ENCODE measurements around the gene PDE4B. TPM values are rescaled to one million over a fixed set of nuclear protein-coding genes. Genes with fewer than 3 reads are reported as not detected.

Gene PDE4B
- total RNA-seq, 1 donor from 2014 or later: 7.6 TPM

GRCh38 chr1:65812065-65812464 lies 19.4 kb downstream of the PDE4B start:
- Histone ChIP-seq H4K20me1 (ENCODE audit: insufficient read depth, low read length) (no peaks in the 10 kb centered on the region), H3K79me2 (ENCODE audit: insufficient read depth, low read length) (no peaks in the 10 kb centered on the region), H3K4me1 (ENCODE audit: insufficient read depth, low read length) (peaks cover 12% of the 10 kb centered on the region), H3K27ac (ENCODE audit: low read depth, low read length) (peak overlapping the region; percentile 52), H3K27me3 (ENCODE audit: insufficient read depth, low read length) (no peaks in the 10 kb centered on the region), H3K9ac (ENCODE audit: low read length) (no peak overlapping the region), H2AFZ (ENCODE audit: low read depth, low read length) (no peak overlapping the region), H3K4me2 (ENCODE audit: low read length) (peak overlapping the region; percentile 81), H3K36me3 (ENCODE audit: insufficient read depth, low read length) (no peaks in the 10 kb centered on the region), H3K9me3 (ENCODE audit: insufficient read depth, low read depth, low read length) (no peaks in the 10 kb centered on the region), H3K4me3 (ENCODE audit: insufficient read depth, low read depth, low read length) (no peak overlapping the region)
- peak overlapping the region; percentile 16 for H3K4me3 Mint-ChIP-seq (ENCODE audit: unreplicated experiment)
- H3K27me3 Mint-ChIP-seq (ENCODE audit: low read depth, unreplicated experiment): no peaks in the 10 kb centered on the region
- H3K27ac Mint-ChIP-seq (ENCODE audit: unreplicated experiment): peak overlapping the region; percentile 84
- peaks cover 27% of the 10 kb centered on the region for H3K4me1 Mint-ChIP-seq (ENCODE audit: low read depth, unreplicated experiment)
- H3K9me3 Mint-ChIP-seq (ENCODE audit: unreplicated experiment): no peaks in the 10 kb centered on the region
- TF ChIP-seq EZH2 (IDR thresholded peaks at IDR 0.05; ENCODE audit: insufficient read depth, low read length): no peak
- TF ChIP-seq CTCF (IDR thresholded peaks at IDR 0.05; ENCODE audit: insufficient read depth, low read depth, low read length): no peak
- H3K36me3 Mint-ChIP-seq (ENCODE audit: low read depth, unreplicated experiment): no peaks in the 10 kb centered on the region
- DNase-seq (ENCODE audit: low read depth) (peak; percentile 89), FAIRE-seq (peak; percentile 94)

GRCh38 chr1:65813956-65814355 lies 21.3 kb downstream of the PDE4B start:
- H3K79me2 ChIP-seq (ENCODE audit: insufficient read depth, low read length): no peaks in the 10 kb centered on the region
- peaks cover 12% of the 10 kb centered on the region for H3K4me1 ChIP-seq (ENCODE audit: insufficient read depth, low read length)
- H3K9ac ChIP-seq (ENCODE audit: low read length): no peak overlapping the region
- Mint-ChIP-seq H3K27ac (ENCODE audit: unreplicated experiment) (peak overlapping the region; percentile 72), H3K4me3 (ENCODE audit: unreplicated experiment) (no peak overlapping the region), H3K27me3 (ENCODE audit: low read depth, unreplicated experiment) (no peaks in the 10 kb centered on the region), H3K36me3 (ENCODE audit: low read depth, unreplicated experiment) (no peaks in the 10 kb centered on the region), H3K9me3 (ENCODE audit: unreplicated experiment) (no peaks in the 10 kb centered on the region), H3K4me1 (ENCODE audit: low read depth, unreplicated experiment) (peaks cover 25% of the 10 kb centered on the region)
- no peak for FAIRE-seq
- DNase-seq (ENCODE audit: low read depth): no peak
- no peaks in the 10 kb centered on the region for H3K36me3 ChIP-seq (ENCODE audit: insufficient read depth, low read length)
- peak overlapping the region; percentile 13 for H2AFZ ChIP-seq (ENCODE audit: low read depth, low read length)
- TF ChIP-seq EZH2 (IDR thresholded peaks at IDR 0.05; ENCODE audit: insufficient read depth, low read length) (no peak), CTCF (IDR thresholded peaks at IDR 0.05; ENCODE audit: insufficient read depth, low read depth, low read length) (no peak)
- H3K27me3 ChIP-seq (ENCODE audit: insufficient read depth, low read length): no peaks in the 10 kb centered on the region
- H3K4me3 ChIP-seq (ENCODE audit: insufficient read depth, low read depth, low read length): no peak overlapping the region
- no peak overlapping the region for H3K27ac ChIP-seq (ENCODE audit: low read depth, low read length)
- peak overlapping the region; percentile 2 for H3K4me2 ChIP-seq (ENCODE audit: low read length)
- no peaks in the 10 kb centered on the region for H4K20me1 ChIP-seq (ENCODE audit: insufficient read depth, low read length)
- H3K9me3 ChIP-seq (ENCODE audit: insufficient read depth, low read depth, low read length): no peaks in the 10 kb centered on the region

GRCh38 chr1:65814752-65815151 lies 22.1 kb downstream of the PDE4B start:
- H3K36me3 Mint-ChIP-seq (ENCODE audit: low read depth, unreplicated experiment): no peaks in the 10 kb centered on the region
- no peaks in the 10 kb centered on the region for H3K79me2 ChIP-seq (ENCODE audit: insufficient read depth, low read length)
- no peak overlapping the region for H3K4me3 Mint-ChIP-seq (ENCODE audit: unreplicated experiment)

More at GRCh38 chr1:65814752-65815151, 22.1 kb downstream of the PDE4B start:
- no peak for DNase-seq (ENCODE audit: low read depth)
- H3K27me3 ChIP-seq (ENCODE audit: insufficient read depth, low read length): no peaks in the 10 kb centered on the region
- H3K4me3 ChIP-seq (ENCODE audit: insufficient read depth, low read depth, low read length): no peak overlapping the region
- H3K9me3 ChIP-seq (ENCODE audit: insufficient read depth, low read depth, low read length): no peaks in the 10 kb centered on the region
- H3K4me2 ChIP-seq (ENCODE audit: low read length): no peak overlapping the region
- Mint-ChIP-seq H3K4me1 (ENCODE audit: low read depth, unreplicated experiment) (peaks cover 27% of the 10 kb centered on the region), H3K9me3 (ENCODE audit: unreplicated experiment) (no peaks in the 10 kb centered on the region), H3K27ac (ENCODE audit: unreplicated experiment) (no peak overlapping the region), H3K27me3 (ENCODE audit: low read depth, unreplicated experiment) (no peaks in the 10 kb centered on the region)
- H4K20me1 ChIP-seq (ENCODE audit: insufficient read depth, low read length): no peaks in the 10 kb centered on the region
- no peaks in the 10 kb centered on the region for H3K36me3 ChIP-seq (ENCODE audit: insufficient read depth, low read length)
- no peak overlapping the region for H3K27ac ChIP-seq (ENCODE audit: low read depth, low read length)
- H3K9ac ChIP-seq (ENCODE audit: low read length): no peak overlapping the region
- FAIRE-seq: no peak
- TF ChIP-seq EZH2 (IDR thresholded peaks at IDR 0.05; ENCODE audit: insufficient read depth, low read length): no peak
- no peak for TF ChIP-seq CTCF (IDR thresholded peaks at IDR 0.05; ENCODE audit: insufficient read depth, low read depth, low read length)
- no peak overlapping the region for H2AFZ ChIP-seq (ENCODE audit: low read depth, low read length)
- H3K4me1 ChIP-seq (ENCODE audit: insufficient read depth, low read length): peaks cover 12% of the 10 kb centered on the region
